Subcutaneous adipose tissue (tissue), 4 donors: ENCODE results near the gene FBXL13. TPM values are rescaled to one million over a fixed set of nuclear protein-coding genes. Genes with fewer than 3 reads are reported as not detected.

Experiments used
- total RNA-seq, 4 donors: library from RNA; depleted of rRNA; stranded (reverse); fragments of >200 nt; gene quantifications; one replicate each; pipeline ENCODE4 v1.1.0, GENCODE V29; 2016
- TF ChIP-seq, protein P1 (sequence below): fragments of 450-650 bp; IDR thresholded peaks from one replicate; pipeline ENCODE4 v1.5.1; 2016; ENCODE audit warnings: low read depth, mild to moderate bottlenecking, control low read depth, antibody characterized with exemption, moderate library complexity

Gene FBXL13
- total RNA-seq, 4 donors from 2014 or later: 0.88 to 2.4 TPM; not detected in 2

DNA sequence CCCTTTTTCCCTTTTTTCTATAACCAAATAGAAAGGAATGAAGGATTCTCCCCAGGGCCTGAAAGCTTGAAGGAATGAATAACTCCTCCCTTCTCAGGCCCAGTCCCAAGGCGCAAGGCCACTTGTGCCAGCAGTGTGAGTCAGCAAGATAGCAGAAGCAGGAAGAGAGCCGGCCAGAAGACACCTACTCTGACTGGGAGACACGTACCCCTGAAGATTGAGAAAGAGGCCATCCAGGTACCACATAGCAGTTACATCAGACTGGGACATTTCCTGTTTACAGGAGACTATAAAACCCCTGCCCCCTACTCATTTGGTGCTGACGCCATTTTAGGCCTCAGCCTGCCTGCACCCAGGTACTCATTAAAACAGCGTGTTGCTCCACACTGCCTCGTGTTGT is 96.3 kb downstream of the FBXL13 start:
- TF ChIP-seq, protein P1, sequence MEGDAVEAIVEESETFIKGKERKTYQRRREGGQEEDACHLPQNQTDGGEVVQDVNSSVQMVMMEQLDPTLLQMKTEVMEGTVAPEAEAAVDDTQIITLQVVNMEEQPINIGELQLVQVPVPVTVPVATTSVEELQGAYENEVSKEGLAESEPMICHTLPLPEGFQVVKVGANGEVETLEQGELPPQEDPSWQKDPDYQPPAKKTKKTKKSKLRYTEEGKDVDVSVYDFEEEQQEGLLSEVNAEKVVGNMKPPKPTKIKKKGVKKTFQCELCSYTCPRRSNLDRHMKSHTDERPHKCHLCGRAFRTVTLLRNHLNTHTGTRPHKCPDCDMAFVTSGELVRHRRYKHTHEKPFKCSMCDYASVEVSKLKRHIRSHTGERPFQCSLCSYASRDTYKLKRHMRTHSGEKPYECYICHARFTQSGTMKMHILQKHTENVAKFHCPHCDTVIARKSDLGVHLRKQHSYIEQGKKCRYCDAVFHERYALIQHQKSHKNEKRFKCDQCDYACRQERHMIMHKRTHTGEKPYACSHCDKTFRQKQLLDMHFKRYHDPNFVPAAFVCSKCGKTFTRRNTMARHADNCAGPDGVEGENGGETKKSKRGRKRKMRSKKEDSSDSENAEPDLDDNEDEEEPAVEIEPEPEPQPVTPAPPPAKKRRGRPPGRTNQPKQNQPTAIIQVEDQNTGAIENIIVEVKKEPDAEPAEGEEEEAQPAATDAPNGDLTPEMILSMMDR: no peak

DNA sequence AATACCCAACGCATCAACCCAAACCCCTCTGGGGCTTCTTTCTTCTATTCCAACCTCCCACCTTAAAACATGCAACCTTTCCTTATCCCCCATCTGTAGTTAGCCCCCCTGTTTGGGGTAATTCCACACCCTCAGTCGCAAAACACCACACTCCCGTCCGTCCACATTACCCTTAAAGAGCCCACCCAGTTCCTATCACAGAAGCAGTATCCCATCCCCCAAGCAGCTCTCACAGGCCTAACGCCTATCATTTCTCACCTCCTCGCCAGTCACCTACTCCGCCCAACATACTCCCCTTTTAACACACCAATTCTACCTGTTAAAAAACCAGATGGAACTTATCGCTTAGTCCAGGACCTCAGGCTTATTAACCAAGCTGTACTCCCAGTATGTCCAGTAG is 98.1 kb downstream of the FBXL13 start:
- TF ChIP-seq, protein P1: no peak

DNA sequence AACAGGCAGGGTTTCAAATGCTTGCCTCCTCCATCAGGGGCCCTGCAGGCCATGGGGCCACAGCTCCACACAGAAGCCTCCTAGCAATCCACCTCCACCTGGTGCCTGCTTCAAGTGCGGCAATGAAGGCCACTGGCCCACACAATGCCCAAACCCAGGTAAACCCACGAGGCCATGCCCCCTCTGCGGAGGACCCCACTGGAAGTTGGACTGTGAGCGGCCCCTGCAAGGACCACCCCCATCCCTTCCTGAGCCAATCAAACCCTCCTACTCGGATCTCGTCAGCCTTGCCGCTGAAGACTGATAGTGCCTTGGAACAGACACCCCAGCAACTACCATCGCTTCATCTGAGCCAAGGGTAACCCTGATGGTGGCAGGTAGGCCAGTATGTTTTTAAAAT is 98.7 kb downstream of the FBXL13 start:
- TF ChIP-seq, protein P1: no peak

DNA sequence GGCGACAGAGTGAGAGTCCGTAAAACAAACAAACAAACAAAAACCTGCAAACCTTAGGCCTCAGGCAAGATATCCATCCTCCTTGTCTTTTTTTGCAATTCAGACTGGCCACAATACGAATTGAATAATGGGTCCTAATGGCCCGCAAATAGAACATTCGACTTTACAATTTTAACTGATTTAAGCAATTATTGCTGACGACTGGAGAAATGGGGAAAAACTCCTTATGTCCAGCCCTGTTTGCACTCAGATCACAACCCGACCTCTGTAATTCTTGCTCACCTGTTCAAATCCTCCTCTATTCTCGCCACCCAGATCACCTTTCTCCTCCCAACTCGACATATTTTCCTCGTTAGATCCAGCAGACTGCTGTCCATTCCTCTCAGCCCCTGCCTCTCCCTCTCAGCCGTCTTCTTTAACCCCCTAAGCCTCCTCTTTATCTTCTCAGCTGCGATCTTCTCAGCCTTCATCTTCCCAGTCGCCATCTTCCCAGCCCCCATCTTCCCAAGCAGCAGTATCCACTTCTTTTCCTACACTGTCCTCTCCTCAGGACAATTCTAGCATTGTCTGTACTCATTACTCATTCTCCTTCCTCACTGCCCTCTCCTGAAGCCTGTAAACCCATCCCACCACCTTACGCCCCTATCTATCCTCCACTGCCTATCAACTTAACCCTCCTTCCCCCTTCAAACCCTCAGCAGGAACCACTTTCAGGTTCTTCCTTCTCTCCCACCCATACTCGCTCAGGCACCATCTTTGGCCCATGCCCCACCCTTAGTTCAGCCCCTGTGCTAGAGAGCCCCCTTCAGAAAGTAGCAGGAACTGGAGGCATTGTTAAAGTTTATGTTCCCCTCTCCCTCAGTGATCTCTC is 100.0 kb downstream of the FBXL13 start:
- TF ChIP-seq, protein P1: no peak

DNA sequence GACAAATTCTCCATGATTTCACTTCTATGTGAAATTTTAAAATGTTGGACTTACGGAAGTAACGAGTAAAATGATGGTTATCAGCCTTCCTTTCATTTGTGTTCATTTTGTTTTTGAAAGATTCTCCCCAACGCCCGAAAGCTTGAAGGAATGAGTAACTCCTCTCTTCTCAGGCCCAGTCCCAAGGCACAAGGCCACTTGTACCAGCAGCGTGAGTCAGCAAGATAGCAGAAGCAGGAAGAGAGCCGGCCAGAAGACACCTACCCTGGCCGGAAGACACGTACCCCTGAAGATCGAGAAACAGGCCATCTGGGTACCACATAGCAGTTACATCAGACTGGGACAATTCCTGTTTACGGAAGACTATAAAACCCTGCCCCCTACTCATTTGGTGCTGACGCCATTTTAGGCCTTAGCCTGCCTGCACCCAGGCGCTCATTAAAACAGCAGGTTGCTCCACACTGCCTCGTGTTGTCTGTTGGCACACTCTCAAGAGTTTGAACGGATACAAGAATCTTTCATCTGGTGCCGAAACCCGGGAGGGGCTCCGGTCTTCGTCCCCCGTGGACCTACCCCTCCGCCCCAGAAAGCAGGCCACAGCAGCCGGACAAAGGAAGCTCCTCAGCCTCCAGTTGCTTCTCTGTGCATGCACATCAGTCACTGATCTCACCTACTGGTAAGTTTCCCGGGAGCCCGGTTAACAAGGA is 101.3 kb downstream of the FBXL13 start:
- TF ChIP-seq, protein P1: no peak

DNA sequence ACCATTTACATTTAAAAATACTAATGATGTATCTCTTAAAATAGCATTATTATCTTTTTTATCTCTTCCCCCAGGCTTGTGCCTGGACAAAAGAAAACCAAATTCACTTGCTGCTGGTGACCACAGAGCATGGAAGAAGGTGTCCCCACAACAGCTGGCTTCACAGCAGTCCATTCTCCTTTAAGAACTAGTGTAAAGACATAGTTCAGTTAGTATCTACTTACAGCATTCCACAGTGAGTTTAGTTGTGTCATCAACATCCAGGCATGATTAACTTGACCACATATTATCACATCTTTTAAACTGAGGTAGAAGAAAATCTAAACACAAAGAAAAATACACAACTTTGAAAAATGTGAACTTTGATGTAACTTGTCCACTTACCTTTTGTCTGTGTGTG is 106.8 kb downstream of the FBXL13 start:
- TF ChIP-seq, protein P1: no peak

DNA sequence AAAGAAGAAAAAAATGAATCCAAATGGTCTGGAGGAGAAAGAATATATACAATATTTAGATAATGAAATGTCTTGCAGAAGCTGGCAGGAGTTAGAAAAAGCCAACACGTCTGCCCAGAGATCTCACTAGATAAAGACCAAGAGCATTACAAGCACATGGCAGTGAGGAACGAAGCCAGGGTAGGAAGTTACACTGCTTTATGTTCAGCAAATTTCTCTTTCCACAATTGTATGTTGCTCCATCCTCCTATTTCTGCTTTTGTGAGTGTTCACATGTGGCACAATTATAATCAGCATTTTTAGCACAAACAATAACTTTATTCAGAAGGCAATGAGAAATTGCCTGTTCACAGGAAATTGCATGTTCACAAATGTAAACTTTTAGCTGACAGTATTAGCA is 108.1 kb downstream of the FBXL13 start:
- TF ChIP-seq, protein P1: no peak
